DOHH2 (cell line): Measurements from ENCODE around the gene RPTOR.

Experiments used
- H3F3A ChIP-seq: fragments of 200-600 bp; sonication (generic), shearing (Covaris generic); 2 replicates; pipeline ENCODE4 v1.6.0; 2016; ENCODE audit warnings: antibody characterized with exemption, mild to moderate bottlenecking; ENCODE audit not compliant: control insufficient read depth, insufficient read depth
- H3K27ac ChIP-seq: fragments of 200-600 bp; sonication (generic); 2 replicates; pipeline ENCODE4 v1.5.1; 2014; ENCODE audit warnings: low read depth, mild to moderate bottlenecking, low read length, moderate library complexity
- H3K27me3 ChIP-seq: fragments of 200-600 bp; sonication (generic); 2 replicates; pipeline ENCODE4 v1.6.1; 2014; ENCODE audit warnings: mild to moderate bottlenecking, low read length, mixed read lengths; ENCODE audit not compliant: control insufficient read depth
- H3K36me3 ChIP-seq: fragments of 200-600 bp; sonication (generic); 2 replicates; pipeline ENCODE4 v1.6.1; 2014; ENCODE audit warnings: mild to moderate bottlenecking, low read length, moderate library complexity, mixed read lengths; ENCODE audit not compliant: control insufficient read depth
- H3K4me1 ChIP-seq: fragments of 200-600 bp; sonication (generic); 2 replicates; pipeline ENCODE4 v1.6.1; 2014; ENCODE audit warnings: mild to moderate bottlenecking, low read length, mixed read lengths; ENCODE audit not compliant: control insufficient read depth
- H3K4me2 ChIP-seq: fragments of 200-600 bp; sonication (generic); 2 replicates; pipeline ENCODE4 v1.6.0; 2014; ENCODE audit warnings: mild to moderate bottlenecking, low read length, moderate library complexity
- H3K4me3 ChIP-seq: fragments of 200-600 bp; sonication (generic); 2 replicates; pipeline ENCODE4 v1.5.1; 2014; ENCODE audit warnings: mild to moderate bottlenecking, low read length, mixed read lengths
- H3K79me2 ChIP-seq: fragments of 200-600 bp; sonication (generic); 2 replicates; pipeline ENCODE4 v1.6.1; 2014; ENCODE audit warnings: mild to moderate bottlenecking, low read length, mixed read lengths; ENCODE audit not compliant: control insufficient read depth
- H3K9me2 ChIP-seq: fragments of 200-600 bp; sonication (generic); replicated peaks from 2 replicates; pipeline ENCODE4 v1.6.1; 2014; ENCODE audit warnings: mild to moderate bottlenecking, low read length, mixed read lengths; ENCODE audit not compliant: control insufficient read depth
- H3K9me3 ChIP-seq: fragments of 200-600 bp; sonication (generic); 2 replicates; pipeline ENCODE4 v1.6.1; 2014; ENCODE audit warnings: antibody characterized with exemption, low read length, mixed read lengths; ENCODE audit not compliant: control insufficient read depth, insufficient read depth
- H4K20me1 ChIP-seq: fragments of 200-600 bp; sonication (generic); 2 replicates; pipeline ENCODE4 v1.6.0; 2014; ENCODE audit warnings: low read depth, mild to moderate bottlenecking, antibody characterized with exemption, low read length, moderate library complexity; ENCODE audit not compliant: control insufficient read depth, insufficient read depth
- EZH2phosphoT487 ChIP-seq: fragments of 200-600 bp; sonication (generic); IDR thresholded peaks from 2 replicates; pipeline ENCODE4 v1.6.1; 2017; ENCODE audit warnings: borderline replicate concordance, mild to moderate bottlenecking, antibody characterized with exemption, low read length, moderate library complexity, mixed read lengths
- TF ChIP-seq, protein P1 (sequence below): fragments of 200-600 bp; sonication (generic); IDR thresholded peaks from one replicate; pipeline ENCODE4 v1.5.1; 2014; ENCODE audit warnings: antibody characterized with exemption, mild to moderate bottlenecking, low read depth, low read length; ENCODE audit not compliant: poor library complexity, severe bottlenecking

Gene RPTOR

DNA sequence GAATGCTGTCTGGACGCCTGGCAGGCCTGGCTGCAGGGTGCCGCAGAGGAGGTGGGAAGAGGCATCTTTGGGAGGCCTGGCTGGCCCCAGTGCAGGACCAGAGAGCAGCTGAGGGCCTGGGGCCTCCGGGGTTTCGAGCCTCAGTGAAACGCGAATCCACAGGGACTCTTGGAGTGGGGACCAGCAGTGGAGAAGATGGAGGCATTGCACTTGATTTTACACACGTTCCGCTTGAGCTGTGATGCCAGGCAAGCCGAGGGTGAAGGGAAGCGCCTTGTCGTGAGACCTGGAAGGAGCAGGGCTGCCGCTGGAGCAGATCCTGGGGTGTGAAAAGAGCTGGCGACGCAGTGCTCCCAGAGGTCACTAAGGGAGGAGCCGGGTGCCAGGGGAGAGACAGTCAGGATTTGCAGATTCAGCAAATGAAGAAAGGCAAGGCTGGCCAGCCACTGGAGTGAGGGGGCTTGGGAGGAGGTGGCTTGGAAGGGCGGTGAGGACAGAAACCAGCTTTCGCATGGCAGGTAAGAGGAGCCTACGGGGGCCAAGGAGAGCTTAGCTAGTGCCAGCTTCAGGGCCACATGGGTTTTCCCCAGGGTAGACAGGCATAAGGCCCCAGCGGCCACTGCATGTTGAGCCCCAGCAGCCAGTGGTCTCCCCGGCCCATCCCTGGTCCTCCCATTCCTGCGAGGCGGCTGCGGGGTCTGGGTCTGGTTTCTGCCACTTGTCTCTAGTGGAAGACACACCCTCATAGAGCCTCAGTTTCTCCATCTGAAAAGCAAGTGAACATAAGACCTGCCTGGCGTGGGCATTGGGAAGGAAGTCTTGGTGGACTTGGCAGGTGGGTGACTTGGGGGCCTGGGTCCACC is 271.8 kb downstream of the RPTOR start:
- no peaks in the 10 kb centered on the region for H3K4me1 ChIP-seq
- H3K36me3 ChIP-seq, result peaks cover 2% of the 10 kb centered on the region; the same call in 1 of the 2 replicates
- no peaks in the 10 kb centered on the region for H3K9me3 ChIP-seq
- no peaks in the 10 kb centered on the region for H4K20me1 ChIP-seq
- TF ChIP-seq, protein P1, sequence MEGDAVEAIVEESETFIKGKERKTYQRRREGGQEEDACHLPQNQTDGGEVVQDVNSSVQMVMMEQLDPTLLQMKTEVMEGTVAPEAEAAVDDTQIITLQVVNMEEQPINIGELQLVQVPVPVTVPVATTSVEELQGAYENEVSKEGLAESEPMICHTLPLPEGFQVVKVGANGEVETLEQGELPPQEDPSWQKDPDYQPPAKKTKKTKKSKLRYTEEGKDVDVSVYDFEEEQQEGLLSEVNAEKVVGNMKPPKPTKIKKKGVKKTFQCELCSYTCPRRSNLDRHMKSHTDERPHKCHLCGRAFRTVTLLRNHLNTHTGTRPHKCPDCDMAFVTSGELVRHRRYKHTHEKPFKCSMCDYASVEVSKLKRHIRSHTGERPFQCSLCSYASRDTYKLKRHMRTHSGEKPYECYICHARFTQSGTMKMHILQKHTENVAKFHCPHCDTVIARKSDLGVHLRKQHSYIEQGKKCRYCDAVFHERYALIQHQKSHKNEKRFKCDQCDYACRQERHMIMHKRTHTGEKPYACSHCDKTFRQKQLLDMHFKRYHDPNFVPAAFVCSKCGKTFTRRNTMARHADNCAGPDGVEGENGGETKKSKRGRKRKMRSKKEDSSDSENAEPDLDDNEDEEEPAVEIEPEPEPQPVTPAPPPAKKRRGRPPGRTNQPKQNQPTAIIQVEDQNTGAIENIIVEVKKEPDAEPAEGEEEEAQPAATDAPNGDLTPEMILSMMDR, result no peak
- no peak for TF ChIP-seq EZH2phosphoT487
- H3F3A ChIP-seq, result no peaks in the 10 kb centered on the region
- H3K9me2 ChIP-seq, result no peaks in the 10 kb centered on the region
- H3K79me2 ChIP-seq, result no peaks in the 10 kb centered on the region; the same call in 1 of the 2 replicates
- no peaks in the 10 kb centered on the region for H3K27me3 ChIP-seq
- no peak overlapping the region for H3K27ac ChIP-seq
- no peak overlapping the region for H3K4me3 ChIP-seq
- no peak overlapping the region for H3K4me2 ChIP-seq

DNA sequence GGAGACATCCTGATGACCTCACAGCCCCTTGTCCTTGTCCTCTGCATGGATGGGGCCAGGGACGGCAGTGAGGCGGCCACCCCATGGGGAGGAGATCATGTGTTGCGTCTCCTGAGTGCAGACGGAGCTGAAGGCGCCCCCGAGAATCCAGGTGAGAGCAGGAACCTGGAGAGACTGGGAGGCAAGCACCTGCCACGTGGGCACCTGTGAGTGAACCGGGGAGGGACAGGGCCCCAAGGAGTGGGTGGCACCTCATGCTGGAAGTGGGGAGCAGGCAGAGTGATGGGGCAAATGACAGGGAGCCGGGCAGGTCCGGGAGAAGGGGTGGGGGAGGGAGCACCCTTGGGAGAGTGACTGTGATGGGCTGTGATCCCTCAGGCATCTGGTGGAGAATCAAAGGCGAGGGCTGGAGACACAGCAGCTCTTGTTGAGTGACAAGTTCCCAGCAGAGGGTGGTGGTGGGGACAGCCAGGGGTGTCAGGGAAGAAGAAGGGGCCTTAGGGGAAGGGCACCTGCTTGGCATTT is 272.7 kb downstream of the RPTOR start:
- Histone ChIP-seq H4K20me1 (no peaks in the 10 kb centered on the region), H3K4me1 (no peaks in the 10 kb centered on the region), H3K36me3 (peaks cover 1% of the 10 kb centered on the region; the same call in 1 of the 2 replicates), H3K27ac (no peak overlapping the region), H3K79me2 (no peaks in the 10 kb centered on the region; the same call in 1 of the 2 replicates), H3K27me3 (no peaks in the 10 kb centered on the region), H3K9me3 (no peaks in the 10 kb centered on the region), H3K4me3 (no peak overlapping the region), H3K9me2 (no peaks in the 10 kb centered on the region), H3K4me2 (no peak overlapping the region), H3F3A (no peaks in the 10 kb centered on the region)
- TF ChIP-seq, protein P1, result no peak
- TF ChIP-seq EZH2phosphoT487, result no peak

DNA sequence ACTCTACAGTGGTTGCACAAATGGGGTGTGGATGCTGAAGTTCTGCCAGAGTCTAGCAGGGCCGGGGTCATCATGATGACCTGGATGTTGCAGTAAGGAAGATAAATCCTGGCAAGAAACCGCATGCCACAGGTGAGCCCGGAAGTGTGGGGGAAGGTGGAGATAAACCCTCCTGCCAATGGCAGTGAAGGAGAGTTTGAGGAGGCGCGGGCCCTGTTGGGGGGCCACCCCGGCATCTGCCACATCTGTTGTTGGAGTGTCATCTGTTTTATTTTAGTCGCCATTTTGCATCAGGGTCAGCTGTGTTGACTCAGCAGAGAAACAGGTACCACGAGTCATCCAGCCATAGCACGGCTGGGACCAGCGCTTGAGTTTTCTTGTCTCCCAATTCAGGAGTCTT is 273.2 kb downstream of the RPTOR start:
- Histone ChIP-seq H3K9me2 (no peaks in the 10 kb centered on the region), H4K20me1 (no peaks in the 10 kb centered on the region), H3K79me2 (no peaks in the 10 kb centered on the region; the same call in 1 of the 2 replicates), H3K4me1 (no peaks in the 10 kb centered on the region), H3F3A (no peaks in the 10 kb centered on the region), H3K36me3 (peaks cover 6% of the 10 kb centered on the region; the same call in 1 of the 2 replicates), H3K27ac (no peak overlapping the region), H3K27me3 (no peaks in the 10 kb centered on the region), H3K4me2 (no peak overlapping the region), H3K9me3 (no peaks in the 10 kb centered on the region), H3K4me3 (no peak overlapping the region)
- TF ChIP-seq EZH2phosphoT487, result no peak
- TF ChIP-seq, protein P1, result no peak
